Liver (tissue), 9 donors: ENCODE measurements around the gene ST6GALNAC2. TPM values are rescaled to one million over a fixed set of nuclear protein-coding genes. Genes with fewer than 3 reads are reported as not detected.

ENCODE experiments used
- DNase-seq: peaks from one replicate; pipeline ENCODE4 v3.0.0-alpha.2; 2017; ENCODE audit warnings: low spot score
- H3K27ac ChIP-seq, 2 donors: one replicate each; pipeline ENCODE4 v1.7.0; 2013; ENCODE audit warnings: inconsistent platforms in 2 of 2, low read length in 2 of 2, control low read depth in 1 of 2, low read depth in 1 of 2, mild to moderate bottlenecking in 1 of 2
- H3K27me3 ChIP-seq, 4 donors: one replicate each; pipeline versions ENCODE4 v1.6.1 to v1.7.0; 2013; ENCODE audit warnings: low read length in 3 of 4, inconsistent platforms in 1 of 4, mild to moderate bottlenecking in 1 of 4, moderate library complexity in 1 of 4; ENCODE audit not compliant: control insufficient read depth in 4 of 4, insufficient read depth in 4 of 4
- H3K36me3 ChIP-seq, 4 donors: one replicate each; pipeline versions ENCODE4 v1.6.1 to v1.7.0; 2013; ENCODE audit warnings: low read length in 3 of 4, mild to moderate bottlenecking in 3 of 4, low read depth in 1 of 4, moderate library complexity in 1 of 4; ENCODE audit not compliant: control insufficient read depth in 4 of 4, insufficient read depth in 3 of 4
- H3K4me1 ChIP-seq, 4 donors: one replicate each; pipeline versions ENCODE4 v1.6.1 to v1.7.0; 2013; ENCODE audit warnings: low read length in 3 of 4, mild to moderate bottlenecking in 3 of 4, moderate library complexity in 1 of 4; ENCODE audit not compliant: control insufficient read depth in 4 of 4, insufficient read depth in 4 of 4
- H3K4me3 ChIP-seq, 3 donors: one replicate each; pipeline versions ENCODE4 v1.6.1 to v1.7.0; 2013; ENCODE audit warnings: low read length in 3 of 3, control low read depth in 1 of 3, low read depth in 1 of 3, mild to moderate bottlenecking in 1 of 3
- H3K9ac ChIP-seq, 2 donors: one replicate each; pipeline ENCODE4 v1.7.0; 2013; ENCODE audit warnings: low read length in 2 of 2, mild to moderate bottlenecking in 2 of 2, moderate library complexity in 2 of 2, control low read depth in 1 of 2, low read depth in 1 of 2
- H3K9me3 ChIP-seq, 4 donors: one replicate each; pipeline versions ENCODE4 v1.6.1 to v1.7.0; 2013; ENCODE audit warnings: low read length in 3 of 4; ENCODE audit not compliant: control insufficient read depth in 4 of 4
- EGR1 ChIP-seq, 2 donors: IDR thresholded peaks; 2 replicates each; pipeline ENCODE4 v1.6.1; 2016 to 2018; ENCODE audit warnings: antibody characterized with exemption in 2 of 2, low read depth in 2 of 2
- FOXA1 ChIP-seq: IDR thresholded peaks from 2 replicates; pipeline ENCODE4 v1.6.1; 2016; ENCODE audit warnings: antibody characterized with exemption
- FOXA2 ChIP-seq: IDR thresholded peaks from 2 replicates; pipeline ENCODE4 v1.6.1; 2016; ENCODE audit warnings: antibody characterized with exemption
- HNF4A ChIP-seq, 2 donors: conservative IDR thresholded peaks; 2 replicates each; pipeline ENCODE4 v1.6.1; 2016; ENCODE audit warnings: antibody characterized with exemption in 2 of 2, mild to moderate bottlenecking in 2 of 2
- HNF4G ChIP-seq: IDR thresholded peaks from 2 replicates; pipeline ENCODE4 v1.6.1; 2016; ENCODE audit warnings: antibody characterized with exemption
- MAX ChIP-seq: IDR thresholded peaks from 2 replicates; pipeline ENCODE4 v1.6.1; 2016; ENCODE audit warnings: antibody characterized with exemption
- NR2F2 ChIP-seq: IDR thresholded peaks from 2 replicates; pipeline ENCODE4 v1.6.1; 2016; ENCODE audit warnings: antibody characterized with exemption
- RAD21 ChIP-seq, 2 donors: IDR thresholded peaks; 2 replicates each; pipeline ENCODE4 v1.6.1; 2016; ENCODE audit warnings: antibody characterized with exemption in 2 of 2, mild to moderate bottlenecking in 2 of 2
- RXRA ChIP-seq, 2 donors: IDR thresholded peaks; 2 replicates each; pipeline ENCODE4 v1.6.1; 2017 to 2018; ENCODE audit warnings: antibody characterized with exemption in 2 of 2, mild to moderate bottlenecking in 1 of 2
- SP1 ChIP-seq: IDR thresholded peaks from 2 replicates; pipeline ENCODE4 v1.6.1; 2018; ENCODE audit warnings: antibody characterized with exemption, mild to moderate bottlenecking
- TAF1 ChIP-seq: conservative IDR thresholded peaks from 2 replicates; pipeline ENCODE4 v1.6.1; 2016; ENCODE audit warnings: antibody characterized with exemption, mild to moderate bottlenecking
- YY1 ChIP-seq: IDR thresholded peaks from 2 replicates; pipeline ENCODE4 v1.6.1; 2016; ENCODE audit warnings: antibody characterized with exemption, mild to moderate bottlenecking
- ZBTB33 ChIP-seq: IDR thresholded peaks from 2 replicates; pipeline ENCODE4 v1.6.1; 2016; ENCODE audit warnings: antibody characterized with exemption
- WGBS: extraction: QIAGEN DNeasy Blood & Tissue Kit; methylation state at CpG from one replicate; pipeline ENCODE4 v1.1.7; 2013; 5-methylcytosine and 5-hydroxymethylcytosine counted together
- polyA plus RNA-seq, 2 donors: library from polyadenylated mRNA; stranded (reverse) in 1 of 2; unstranded in 1 of 2; fragments of 200-250 nt in 1 of 2; fragments of >200 nt in 1 of 2; fragmentation: Nextera tagmentation in 1 of 2; extraction: Ambion mirVana in 1 of 2; gene quantifications; one replicate each; pipeline versions ENCODE4 v1.2.1 to v1.2.3, GENCODE V29; 2013 to 2015
- total RNA-seq, 2 donors: library from RNA; depleted of rRNA; stranded (reverse); fragments of >200 nt; gene quantifications; one replicate each; pipeline ENCODE4 v1.2.3, GENCODE V29; 2014
- TF ChIP-seq, protein P1 (sequence below): fragments of 150-350 bp; IDR thresholded peaks from 2 replicates; pipeline ENCODE4 v1.5.1; 2017; ENCODE audit warnings: improper control_type of control experiment, low read depth, low read length; ENCODE audit not compliant: missing input control
- donor health status: healthy.
- donor health status: healthy.
- donor health status: healthy.
- donor health status: healthy.
- donor health status: healthy.

The ST6GALNAC2 gene
- total and polyA plus RNA-seq, 4 donors, result 0.52 to 2.6 (median 1.1) TPM

DNA sequence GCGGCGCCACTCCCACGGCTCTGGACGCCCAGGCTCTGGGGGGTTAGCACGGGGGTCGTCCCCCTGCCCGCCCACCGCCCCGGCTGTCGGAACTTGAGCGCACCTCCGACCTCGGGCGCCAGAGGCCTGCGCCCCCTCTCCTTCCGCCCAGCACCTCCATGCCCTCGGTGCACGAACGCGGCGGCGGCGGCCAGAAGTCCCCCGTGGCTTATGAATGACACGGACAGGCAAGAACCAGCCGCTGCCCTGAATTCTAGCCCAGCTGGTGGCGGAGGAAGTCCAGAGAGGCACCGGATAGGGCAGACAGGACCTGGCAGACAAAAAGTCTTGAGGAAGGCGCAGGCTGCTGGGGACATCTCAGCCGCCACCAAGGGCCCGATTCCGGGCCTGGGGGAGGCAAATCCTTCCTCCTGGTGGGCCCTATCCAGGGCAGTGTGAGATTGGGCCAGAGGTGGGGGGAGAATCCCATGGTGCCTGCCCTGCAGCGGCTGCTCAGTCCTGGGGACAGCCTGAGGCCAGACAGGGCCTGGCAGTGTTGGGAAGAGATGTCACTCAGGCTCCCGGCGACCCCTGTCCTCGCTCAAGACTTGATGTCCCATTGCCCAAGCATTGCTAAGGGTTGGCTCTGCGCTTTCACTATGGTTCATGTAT, 47.3 kb downstream of the ST6GALNAC2 start:
- DNase-seq, result no peak
- Histone ChIP-seq H3K9me3 (no peaks in the 10 kb centered on the region), H3K9ac (no peak overlapping the region), H3K4me3 (peak overlapping the region in 1 of 3 donors; percentile 46), H3K27ac (peak overlapping the region in 1 of 2 donors; percentile 31), H3K36me3 (no peaks in the 10 kb centered on the region), H3K27me3 (no peaks in the 10 kb centered on the region), H3K4me1 (peaks cover 2 to 15% (median 10%) of the 10 kb centered on the region in 4 donors)
- TF ChIP-seq NR2F2 (no peak), TAF1 (no peak), RAD21 (IDR thresholded peaks at IDR 0.05) (no peak), FOXA2 (no peak), FOXA1 (no peak), RXRA (IDR thresholded peaks at IDR 0.05) (no peak), ZBTB33 (no peak), MAX (no peak), YY1 (no peak)
- WGBS, result 45% methylated on average over 37 of the region's 37 CpGs

DNA sequence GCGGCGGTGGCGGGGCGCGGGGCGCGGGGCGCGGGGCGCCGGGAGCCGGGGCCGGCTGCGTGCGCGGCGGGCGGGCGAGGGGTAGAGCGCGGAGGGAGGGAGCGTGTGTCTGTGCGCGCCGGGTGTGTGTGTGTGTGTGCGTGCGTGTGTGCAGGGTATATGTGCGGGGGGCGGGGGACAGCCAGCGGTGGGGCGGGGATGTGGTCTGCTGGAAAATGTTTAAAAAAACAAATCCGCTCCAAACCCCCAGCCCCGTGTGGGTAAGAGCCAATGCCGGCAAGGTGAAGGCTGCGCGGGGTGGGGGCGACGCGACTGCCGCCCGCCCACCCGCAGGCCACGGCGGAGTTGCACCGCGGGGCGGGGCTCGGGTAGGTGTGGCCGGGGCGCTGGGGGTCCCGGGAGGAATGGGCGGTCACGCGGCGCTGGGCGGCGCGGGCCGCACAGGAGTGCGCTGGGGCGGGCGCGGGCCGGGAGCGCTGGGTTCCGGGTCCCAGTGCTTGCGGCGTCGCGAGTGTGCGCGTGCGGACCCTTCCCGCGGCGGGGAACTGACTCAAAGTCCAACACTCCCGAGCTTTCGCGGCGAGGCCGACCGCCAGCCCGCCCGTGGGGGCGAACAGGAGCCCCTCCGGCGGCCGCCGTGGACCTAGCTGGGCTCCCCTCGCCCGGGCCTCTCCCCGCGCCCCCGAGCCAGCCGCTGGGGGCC, 47.9 kb downstream of the ST6GALNAC2 start, which contains the start of gene CYGB:
CYGB (minus strand) TSS at position 132 of the 703 bp plus-strand sequence. CDS start 167 bp downstream, outside the sequence.
- Histone ChIP-seq H3K4me1 (peaks cover 2 to 15% (median 10%) of the 10 kb centered on the region in 4 donors), H3K36me3 (no peaks in the 10 kb centered on the region), H3K4me3 (peak within 1 kb of the TSS in 1 of 3 donors; percentile 46), H3K9me3 (no peaks in the 10 kb centered on the region), H3K9ac (no peak within 1 kb of the TSS), H3K27ac (peak within 1 kb of the TSS; percentile 23 to 31), H3K27me3 (no peaks in the 10 kb centered on the region)
- no peak for TF ChIP-seq HNF4G
- TF ChIP-seq TAF1, result no peak
- TF ChIP-seq NR2F2, result no peak
- no peak for TF ChIP-seq FOXA2
- no peak for TF ChIP-seq RAD21 (IDR thresholded peaks at IDR 0.05)
- TF ChIP-seq, protein P1, sequence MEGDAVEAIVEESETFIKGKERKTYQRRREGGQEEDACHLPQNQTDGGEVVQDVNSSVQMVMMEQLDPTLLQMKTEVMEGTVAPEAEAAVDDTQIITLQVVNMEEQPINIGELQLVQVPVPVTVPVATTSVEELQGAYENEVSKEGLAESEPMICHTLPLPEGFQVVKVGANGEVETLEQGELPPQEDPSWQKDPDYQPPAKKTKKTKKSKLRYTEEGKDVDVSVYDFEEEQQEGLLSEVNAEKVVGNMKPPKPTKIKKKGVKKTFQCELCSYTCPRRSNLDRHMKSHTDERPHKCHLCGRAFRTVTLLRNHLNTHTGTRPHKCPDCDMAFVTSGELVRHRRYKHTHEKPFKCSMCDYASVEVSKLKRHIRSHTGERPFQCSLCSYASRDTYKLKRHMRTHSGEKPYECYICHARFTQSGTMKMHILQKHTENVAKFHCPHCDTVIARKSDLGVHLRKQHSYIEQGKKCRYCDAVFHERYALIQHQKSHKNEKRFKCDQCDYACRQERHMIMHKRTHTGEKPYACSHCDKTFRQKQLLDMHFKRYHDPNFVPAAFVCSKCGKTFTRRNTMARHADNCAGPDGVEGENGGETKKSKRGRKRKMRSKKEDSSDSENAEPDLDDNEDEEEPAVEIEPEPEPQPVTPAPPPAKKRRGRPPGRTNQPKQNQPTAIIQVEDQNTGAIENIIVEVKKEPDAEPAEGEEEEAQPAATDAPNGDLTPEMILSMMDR, result no peak
- no peak for TF ChIP-seq ZBTB33
- TF ChIP-seq FOXA1, result no peak
- TF ChIP-seq EGR1 (IDR thresholded peaks at IDR 0.05; ENCODE audit: low read depth in 2 of 2), result no peak
- no peak for TF ChIP-seq HNF4A (conservative IDR thresholded peaks at IDR 0.05)
- no peak for TF ChIP-seq RXRA (IDR thresholded peaks at IDR 0.05)
- TF ChIP-seq YY1, result no peak
- TF ChIP-seq SP1, result no peak
- TF ChIP-seq MAX, result no peak
- 7% methylated on average over 95 of the region's 95 CpGs for WGBS
- no peak for DNase-seq
